Colonic mucosa (tissue), 4 donors: ENCODE measurements around the gene TRABD2B. TPM values are rescaled to one million over a fixed set of nuclear protein-coding genes. Genes with fewer than 3 reads are reported as not detected.
A peak's percentile ranks its signal among the peaks of the same experiment; 100 is the strongest.

Experiments used
- DNase-seq: peaks from one replicate; pipeline ENCODE4 v3.0.0-alpha.2; 2020
- H3K27ac ChIP-seq: fragments of 200-600 bp; one replicate; pipeline ENCODE4 v1.8.0; 2021
- H3K27me3 ChIP-seq: fragments of 200-600 bp; one replicate; pipeline ENCODE4 v1.8.0; 2021
- H3K36me3 ChIP-seq: fragments of 200-600 bp; one replicate; pipeline ENCODE4 v1.8.0; 2021
- H3K4me1 ChIP-seq: fragments of 200-600 bp; one replicate; pipeline ENCODE4 v1.8.0; 2021; ENCODE audit warnings: mild to moderate bottlenecking
- H3K4me3 ChIP-seq: fragments of 200-600 bp; one replicate; pipeline ENCODE4 v1.8.0; 2021
- H3K9ac ChIP-seq, 2 donors: one replicate each; pipeline ENCODE4 v1.7.0; 2013; ENCODE audit warnings: control low read depth in 2 of 2, low read depth in 2 of 2, low read length in 2 of 2
- H3K9me3 ChIP-seq: fragments of 200-600 bp; one replicate; pipeline ENCODE4 v1.8.0; 2021
- intact Hi-C: fragments of 100-400 bp; cut with DNase I; formaldehyde crosslinking; loops from one replicate; pipeline ENCODE4 v1.14.1; 2022
- total RNA-seq, 2 donors: library from RNA; stranded (reverse); fragmentation: NEBNext Ultra II Directional in 1 of 2; extraction: Animal tissue kit (Norgen Biotek cat#: 25700) in 1 of 2; gene quantifications; one replicate each; pipeline ENCODE4 v1.2.1, GENCODE V29; 2021
- TF ChIP-seq, protein P1 (sequence below): fragments of 200-600 bp; IDR thresholded peaks from one replicate; pipeline ENCODE4 v1.8.0; 2022; ENCODE audit warnings: antibody characterized with exemption, mild to moderate bottlenecking
- donor health status: healthy.
- donor health status: DM: no; HTN: no; CAD: no.
- donor health status: DM: no; HTN: no; CAD: no.

The TRABD2B gene
- total RNA-seq, 2 donors from 2014 or later = 0.42 to 0.77 TPM

- no peak overlapping the region for H3K9ac ChIP-seq
- H3K4me3 ChIP-seq = no peak overlapping the region
- intact Hi-C loops = no loop called here
- no peaks in the 10 kb centered on the region for H3K9me3 ChIP-seq
- no peak overlapping the region for H3K27ac ChIP-seq
- no peaks in the 10 kb centered on the region for H3K27me3 ChIP-seq
- no peaks in the 10 kb centered on the region for H3K36me3 ChIP-seq
- DNase-seq = no peak
- H3K4me1 ChIP-seq = no peaks in the 10 kb centered on the region
- TF ChIP-seq, protein P1, sequence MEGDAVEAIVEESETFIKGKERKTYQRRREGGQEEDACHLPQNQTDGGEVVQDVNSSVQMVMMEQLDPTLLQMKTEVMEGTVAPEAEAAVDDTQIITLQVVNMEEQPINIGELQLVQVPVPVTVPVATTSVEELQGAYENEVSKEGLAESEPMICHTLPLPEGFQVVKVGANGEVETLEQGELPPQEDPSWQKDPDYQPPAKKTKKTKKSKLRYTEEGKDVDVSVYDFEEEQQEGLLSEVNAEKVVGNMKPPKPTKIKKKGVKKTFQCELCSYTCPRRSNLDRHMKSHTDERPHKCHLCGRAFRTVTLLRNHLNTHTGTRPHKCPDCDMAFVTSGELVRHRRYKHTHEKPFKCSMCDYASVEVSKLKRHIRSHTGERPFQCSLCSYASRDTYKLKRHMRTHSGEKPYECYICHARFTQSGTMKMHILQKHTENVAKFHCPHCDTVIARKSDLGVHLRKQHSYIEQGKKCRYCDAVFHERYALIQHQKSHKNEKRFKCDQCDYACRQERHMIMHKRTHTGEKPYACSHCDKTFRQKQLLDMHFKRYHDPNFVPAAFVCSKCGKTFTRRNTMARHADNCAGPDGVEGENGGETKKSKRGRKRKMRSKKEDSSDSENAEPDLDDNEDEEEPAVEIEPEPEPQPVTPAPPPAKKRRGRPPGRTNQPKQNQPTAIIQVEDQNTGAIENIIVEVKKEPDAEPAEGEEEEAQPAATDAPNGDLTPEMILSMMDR = no peak
Observed at GRCh38 chr1:47978486-47978885, 18.7 kb downstream of the TRABD2B start.

GRCh38 chr1:47976728-47977127 lies 20.5 kb downstream of the TRABD2B start:
- Histone ChIP-seq H3K9me3 (no peaks in the 10 kb centered on the region), H3K27ac (no peak overlapping the region), H3K4me3 (no peak overlapping the region), H3K9ac (no peak overlapping the region), H3K36me3 (no peaks in the 10 kb centered on the region), H3K27me3 (no peaks in the 10 kb centered on the region), H3K4me1 (no peaks in the 10 kb centered on the region)
- DNase-seq = no peak
- intact Hi-C loops = no loop called here
- TF ChIP-seq, protein P1 = no peak

DNA sequence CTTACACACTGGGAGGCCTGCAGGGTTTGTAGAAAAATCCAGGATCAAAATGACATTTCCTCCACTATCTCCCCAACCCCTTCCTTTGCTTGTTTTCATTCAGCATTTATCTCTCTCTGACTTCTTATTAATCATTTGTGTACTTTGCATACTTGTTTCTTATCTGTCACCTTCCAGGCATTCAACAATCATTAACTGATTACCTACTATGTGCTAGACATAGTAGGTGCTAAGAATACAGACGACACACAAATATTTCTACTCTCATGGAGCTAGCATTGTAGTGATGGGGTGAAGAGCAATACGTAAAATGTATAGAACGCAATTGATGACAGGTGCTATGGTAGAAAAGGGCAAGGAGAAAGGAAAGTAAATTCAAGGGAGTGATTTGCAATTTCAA lies 20.9 kb downstream of the TRABD2B start:
- H3K27me3 ChIP-seq = no peaks in the 10 kb centered on the region
- H3K36me3 ChIP-seq = no peaks in the 10 kb centered on the region
- DNase-seq = no peak
- no peaks in the 10 kb centered on the region for H3K4me1 ChIP-seq
- no peaks in the 10 kb centered on the region for H3K9me3 ChIP-seq
- intact Hi-C loops = no loop called here
- H3K27ac ChIP-seq = no peak overlapping the region
- no peak overlapping the region for H3K4me3 ChIP-seq
- TF ChIP-seq, protein P1 = no peak
- H3K9ac ChIP-seq = no peak overlapping the region

DNA sequence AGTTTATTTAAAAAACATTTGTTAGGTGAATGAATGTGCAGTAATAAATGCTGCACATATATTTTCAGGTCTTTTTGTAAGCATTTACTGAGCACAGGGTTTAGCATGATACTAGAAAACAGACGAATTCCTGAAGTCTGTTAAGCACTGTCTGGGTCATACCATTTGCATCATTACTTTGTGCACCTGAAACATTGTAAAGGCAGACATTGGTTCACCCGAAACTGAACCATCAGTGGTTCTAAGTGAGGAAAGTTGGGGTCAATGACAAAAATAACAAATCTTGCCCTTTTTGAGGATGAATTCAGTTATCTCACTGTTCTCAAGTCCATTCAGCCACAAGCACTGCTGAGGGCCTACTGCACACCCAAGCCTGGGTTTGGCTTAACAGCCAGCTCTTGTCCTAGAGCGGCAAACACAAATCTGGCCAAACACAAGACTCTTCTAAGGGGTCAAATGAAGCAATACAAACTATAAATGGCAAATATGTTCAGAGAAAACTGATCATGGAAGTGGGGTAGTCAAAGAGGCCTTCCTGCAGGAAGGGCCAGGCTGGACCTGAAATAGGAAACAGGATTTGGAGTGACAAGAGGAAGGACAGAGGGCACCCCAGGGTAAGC lies 21.8 kb downstream of the TRABD2B start:
- no peaks in the 10 kb centered on the region for H3K27me3 ChIP-seq
- no peaks in the 10 kb centered on the region for H3K9me3 ChIP-seq
- no peak for DNase-seq
- no peaks in the 10 kb centered on the region for H3K4me1 ChIP-seq
- intact Hi-C loops = no loop called here
- H3K4me3 ChIP-seq = no peak overlapping the region
- no peak overlapping the region for H3K27ac ChIP-seq
- no peaks in the 10 kb centered on the region for H3K36me3 ChIP-seq
- no peak overlapping the region for H3K9ac ChIP-seq
- TF ChIP-seq, protein P1 = no peak

DNA sequence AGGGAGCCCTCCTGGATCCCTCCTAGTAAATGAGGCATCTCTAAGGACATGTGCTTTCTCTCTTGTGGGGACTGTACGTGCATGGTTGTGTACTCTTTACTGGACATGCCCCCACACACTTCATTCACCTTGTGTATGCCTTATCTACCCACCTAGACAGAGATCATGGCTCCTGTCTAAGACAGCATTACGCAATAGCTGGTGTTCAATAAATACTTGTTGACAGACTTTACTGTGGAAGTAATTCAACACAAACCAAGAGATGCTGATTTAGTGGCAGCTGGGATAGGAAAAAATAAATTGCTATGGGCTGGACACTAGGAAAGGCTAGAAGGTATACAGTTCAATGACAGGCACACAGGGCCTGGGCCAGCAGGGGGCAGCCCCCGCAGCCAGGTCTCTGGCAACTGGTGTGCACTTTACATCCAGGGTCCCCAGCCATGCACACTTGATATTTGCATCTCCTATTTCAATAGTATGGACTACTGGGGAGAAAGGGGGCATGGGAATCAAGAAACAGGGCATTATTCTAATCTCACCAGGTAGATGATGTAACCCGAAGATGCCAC lies 24.2 kb downstream of the TRABD2B start:
- H3K4me1 ChIP-seq = no peaks in the 10 kb centered on the region
- H3K27me3 ChIP-seq = no peaks in the 10 kb centered on the region
- intact Hi-C loops = no loop called here
- peak overlapping the region in 1 of 2 donors; percentile 14 for H3K9ac ChIP-seq
- H3K27ac ChIP-seq = no peak overlapping the region
- H3K9me3 ChIP-seq = no peaks in the 10 kb centered on the region
- H3K36me3 ChIP-seq = no peaks in the 10 kb centered on the region
- TF ChIP-seq, protein P1 = no peak
- no peak for DNase-seq
- H3K4me3 ChIP-seq = no peak overlapping the region
